A549 (cell line): ENCODE measurements around the gene DHRS3. TPM values are rescaled to one million over a fixed set of nuclear protein-coding genes. Genes with fewer than 3 reads are reported as not detected.
"Not testable (repeated sequence)": the region's sequence is repeated elsewhere in the genome, so short reads cannot be mapped to it uniquely, and the experiment has no call there.

Experiments
- ATAC-seq, 2 experiments: fragments of 200-7000 bp in 1 of 2; fragments of >200 bp in 1 of 2; cut with Nextera tagmentation in 1 of 2; cut with Tn5 transposase in 1 of 2; 3 replicates each; pipeline versions ENCODE4 v1.8.0 to v1.9.1; 2018 to 2020; ENCODE audit warnings: mild to moderate bottlenecking in 1 of 2, moderate library complexity in 1 of 2
- CTCF ChIA-PET: fragments of 300-600 bp; sonication (Branson Sonifier 250); formaldehyde crosslinking; extraction: SDS; loops from one replicate; lab custom pipeline; 2021; ENCODE audit warnings: antibody characterized with exemption, inconsistent platforms; lab: Yijun Ruan, JAX
- POLR2A ChIA-PET: fragments of 350-600 bp; formaldehyde crosslinking; extraction: SDS; loops from one replicate; lab custom pipeline; 2021; ENCODE audit warnings: antibody characterized with exemption, inconsistent platforms; lab: Yijun Ruan, JAX
- DNase-seq, 2 experiments: peaks; one replicate each; pipeline versions ENCODE4 v3.0.0 to v3.0.0-alpha.2; 2011 to 2016; ENCODE audit warnings: low read depth in 1 of 2, low spot score in 1 of 2
- FAIRE-seq: peaks from 2 replicates; lab custom pipeline; 2011; peaks lifted over from hg19 to GRCh38; lab: Jason Lieb, UNC
- H3K27ac ChIP-seq, 2 experiments: fragments of >200 bp; sonication (Bioruptor Twin); formaldehyde crosslinking; 3 replicates each; pipeline ENCODE4 v1.5.1; 2016 to 2017
- H3K4me1 ChIP-seq: fragments of >200 bp; sonication (Bioruptor Twin); formaldehyde crosslinking; 3 replicates; pipeline ENCODE4 v1.6.1; 2016
- H3K4me2 ChIP-seq: fragments of >200 bp; sonication (Bioruptor Twin); formaldehyde crosslinking; 3 replicates; pipeline ENCODE4 v1.6.1; 2016
- H3K4me3 ChIP-seq: fragments of >200 bp; sonication (Bioruptor Twin); formaldehyde crosslinking; 3 replicates; pipeline ENCODE4 v1.5.1; 2016
- H3K9me3 ChIP-seq: fragments of >200 bp; sonication (Bioruptor Twin); formaldehyde crosslinking; 3 replicates; pipeline ENCODE4 v1.6.1; 2016
- BHLHE40 ChIP-seq: IDR thresholded peaks from 2 replicates; pipeline ENCODE4 v1.6.1; 2012; ENCODE audit warnings: low read depth, low read length, inconsistent platforms
- CEBPB ChIP-seq, 2 experiments: fragments of >200 bp in 1 of 2; sonication (Bioruptor Twin) in 1 of 2; formaldehyde crosslinking in 1 of 2; IDR thresholded peaks; 2 replicates each; pipeline ENCODE4 v1.6.1; 2012 to 2016
- CHD2 ChIP-seq: fragments of 150-350 bp; IDR thresholded peaks from 2 replicates; pipeline ENCODE4 v1.6.1; 2014; ENCODE audit warnings: low read length; ENCODE audit not compliant: partially characterized antibody
- EP300 ChIP-seq, 2 experiments: fragments of >200 bp; sonication (Bioruptor Twin); formaldehyde crosslinking; IDR thresholded peaks; 2 replicates in 1 of 2; 3 replicates in 1 of 2; pipeline ENCODE4 v1.6.1; 2016 to 2017
- FOSL2 ChIP-seq, 2 experiments: fragments of 450-650 bp in 1 of 2; fragments of >200 bp in 1 of 2; sonication (Bioruptor Twin) in 1 of 2; formaldehyde crosslinking; IDR thresholded peaks; 2 replicates each; pipeline versions ENCODE4 v1.5.0 to v1.6.1; 2016 to 2020; ENCODE audit warnings: mild to moderate bottlenecking in 1 of 2, moderate library complexity in 1 of 2
- FOXS1 ChIP-seq: fragments of 250-450 bp; sonication (Bioruptor Pico); IDR thresholded peaks from 2 replicates; pipeline ENCODE4 v1.5.0; 2020; ENCODE audit warnings: mild to moderate bottlenecking, moderate library complexity
- GATA3 ChIP-seq: IDR thresholded peaks from 2 replicates; pipeline ENCODE4 v1.6.1; 2012; ENCODE audit warnings: borderline replicate concordance
- HOXA7 ChIP-seq: fragments of 250-450 bp; sonication (Bioruptor Pico); IDR thresholded peaks from 2 replicates; pipeline ENCODE4 v1.5.0; 2020; ENCODE audit warnings: mild to moderate bottlenecking, moderate library complexity
- JUN ChIP-seq, 2 experiments: fragments of >200 bp; sonication (Bioruptor Twin); formaldehyde crosslinking; IDR thresholded peaks; 2 replicates in 1 of 2; 3 replicates in 1 of 2; pipeline ENCODE4 v1.6.1; 2016 to 2017
- MAFK ChIP-seq: fragments of 450-650 bp; IDR thresholded peaks from 2 replicates; pipeline ENCODE4 v1.6.1; 2014; ENCODE audit not compliant: partially characterized antibody
- MAX ChIP-seq: IDR thresholded peaks from 2 replicates; pipeline ENCODE4 v1.6.1; 2012
- NFE2L2 ChIP-seq: fragments of 150-350 bp; conservative IDR thresholded peaks from 2 replicates; pipeline ENCODE4 v1.6.1; 2014; ENCODE audit warnings: low read length
- RAD21 ChIP-seq, 2 experiments: fragments of >200 bp in 1 of 2; sonication (Bioruptor Twin) in 1 of 2; formaldehyde crosslinking in 1 of 2; IDR thresholded peaks in 1 of 2; conservative IDR thresholded peaks in 1 of 2; 2 replicates in 1 of 2; 3 replicates in 1 of 2; pipeline ENCODE4 v1.6.1; 2012 to 2018; ENCODE audit warnings: inconsistent platforms in 1 of 2
- TFCP2L1 ChIP-seq: fragments of 250-450 bp; sonication (Bioruptor Pico); IDR thresholded peaks from 2 replicates; pipeline ENCODE4 v1.5.0; 2021; ENCODE audit warnings: mild to moderate bottlenecking
- ZC3H11A ChIP-seq: fragments of 450-650 bp; IDR thresholded peaks from 2 replicates; pipeline ENCODE4 v1.6.1; 2014; ENCODE audit warnings: antibody characterized with exemption, mild to moderate bottlenecking
- ZFP36 ChIP-seq: fragments of 450-650 bp; IDR thresholded peaks from 2 replicates; pipeline ENCODE4 v1.6.1; 2014; ENCODE audit warnings: borderline replicate concordance; ENCODE audit not compliant: partially characterized antibody
- ZNF302 ChIP-seq: fragments of 250-450 bp; sonication (Bioruptor Pico); IDR thresholded peaks from 2 replicates; pipeline ENCODE4 v1.9.0; 2021; ENCODE audit warnings: inconsistent platforms, mild to moderate bottlenecking, moderate library complexity
- WGBS: methylation state at CpG from one replicate; pipeline ENCODE4 v1.1.6; 2017; ENCODE audit errors: missing lambda C conversion rate; 5-methylcytosine and 5-hydroxymethylcytosine counted together
- polyA plus RNA-seq, 4 experiments: library from polyadenylated mRNA; depleted of rRNA in 3 of 4; stranded (reverse); fragments of >200 nt; fragmentation: RNase III in 1 of 4; extraction: RNeasy Plus Mini Kit Qiagen cat#74134 plus additional on column Dnase treatment in 1 of 4; gene quantifications; 2 replicates in 3 of 4; 3 replicates in 1 of 4; pipeline ENCODE4 v1.2.3, GENCODE V29; 2011 to 2017
- TF ChIP-seq, protein P1 (sequence below): fragments of 150-350 bp; IDR thresholded peaks from 2 replicates; pipeline ENCODE4 v1.6.1; 2014; ENCODE audit warnings: low read depth, mild to moderate bottlenecking, low read length
- TF ChIP-seq, protein P2 (sequence below): IDR thresholded peaks from 2 replicates; pipeline ENCODE4 v1.6.1; 2012

The DHRS3 gene
- polyA plus RNA-seq, 2 of the 4 experiments (the other 2 are of a cell fraction), result 62.7 to 79.7 TPM

GRCh38 chr1:12539705-12540579 is 78.1 kb downstream of the DHRS3 start:
- CTCF ChIA-PET, result interaction anchor here (1.1 kb wide), 1 partner anchor 10 kb away, joined by 3 read pairs; no protein-coding TSS in a partner anchor
- no peak for FAIRE-seq
- DNase-seq, result peak in 1 of 2 experiments; percentile 90
- 65% methylated on average over 15 of the region's 34 CpGs for WGBS
- peaks cover 15% of the 10 kb centered on the region for H3K9me3 ChIP-seq
- TF ChIP-seq MAFK, result no peak
- peak; percentile 32 to 36; a peak in 3 of 5 replicates for TF ChIP-seq RAD21 (conservative IDR thresholded peaks at IDR 0.05 in 1 of 2, IDR thresholded peaks at IDR 0.05 in 1 of 2)
- no peak for TF ChIP-seq BHLHE40
- peak; percentile 21 to 89; a peak in 2 of 4 replicates for TF ChIP-seq CEBPB (IDR thresholded peaks at IDR 0.05)
- peak; percentile 39 to 83; a peak in 2 of 5 replicates for TF ChIP-seq EP300 (IDR thresholded peaks at IDR 0.05)
- peak; percentile 74; the same call in 1 of the 2 replicates for TF ChIP-seq GATA3
- TF ChIP-seq FOSL2 (IDR thresholded peaks at IDR 0.05), result 0 out of 2 replicates have a peak, but pooled peaks have one; percentile 4
- peak; percentile 59 for TF ChIP-seq FOSL2 (CRISPR knock-in tag; IDR thresholded peaks at IDR 0.05)
- no peak for TF ChIP-seq NFE2L2
- TF ChIP-seq, protein P1, sequence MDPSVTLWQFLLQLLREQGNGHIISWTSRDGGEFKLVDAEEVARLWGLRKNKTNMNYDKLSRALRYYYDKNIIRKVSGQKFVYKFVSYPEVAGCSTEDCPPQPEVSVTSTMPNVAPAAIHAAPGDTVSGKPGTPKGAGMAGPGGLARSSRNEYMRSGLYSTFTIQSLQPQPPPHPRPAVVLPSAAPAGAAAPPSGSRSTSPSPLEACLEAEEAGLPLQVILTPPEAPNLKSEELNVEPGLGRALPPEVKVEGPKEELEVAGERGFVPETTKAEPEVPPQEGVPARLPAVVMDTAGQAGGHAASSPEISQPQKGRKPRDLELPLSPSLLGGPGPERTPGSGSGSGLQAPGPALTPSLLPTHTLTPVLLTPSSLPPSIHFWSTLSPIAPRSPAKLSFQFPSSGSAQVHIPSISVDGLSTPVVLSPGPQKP, result no peak
- no peak for TF ChIP-seq CHD2
- no peak for TF ChIP-seq HOXA7 (CRISPR knock-in tag)
- peak in 1 of 2 experiments; percentile 38; a peak in 2 of 5 replicates for TF ChIP-seq JUN (IDR thresholded peaks at IDR 0.05)
- TF ChIP-seq, protein P2, sequence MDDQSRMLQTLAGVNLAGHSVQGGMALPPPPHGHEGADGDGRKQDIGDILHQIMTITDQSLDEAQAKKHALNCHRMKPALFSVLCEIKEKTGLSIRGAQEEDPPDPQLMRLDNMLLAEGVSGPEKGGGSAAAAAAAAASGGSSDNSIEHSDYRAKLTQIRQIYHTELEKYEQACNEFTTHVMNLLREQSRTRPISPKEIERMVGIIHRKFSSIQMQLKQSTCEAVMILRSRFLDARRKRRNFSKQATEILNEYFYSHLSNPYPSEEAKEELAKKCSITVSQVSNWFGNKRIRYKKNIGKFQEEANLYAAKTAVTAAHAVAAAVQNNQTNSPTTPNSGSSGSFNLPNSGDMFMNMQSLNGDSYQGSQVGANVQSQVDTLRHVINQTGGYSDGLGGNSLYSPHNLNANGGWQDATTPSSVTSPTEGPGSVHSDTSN, result no peak
- TF ChIP-seq MAX, result 0 out of 2 replicates have a peak, but pooled peaks have one; percentile 14
- no peak for TF ChIP-seq TFCP2L1 (CRISPR knock-in tag)
- peaks cover 19% of the 10 kb centered on the region for H3K4me1 ChIP-seq
- H3K4me3 ChIP-seq, result no peak overlapping the region
- H3K27ac ChIP-seq, result peak overlapping the region; percentile 80 to 92
- POLR2A ChIA-PET, result interaction anchor here (0.6 to 1.7 kb wide), 4 partner anchors 24 to 62 kb away, joined by 3 to 8 read pairs (median 7); no protein-coding TSS in a partner anchor
- peak overlapping the region; percentile 48 for H3K4me2 ChIP-seq
- peak; percentile 81 to 85 for ATAC-seq

DNA sequence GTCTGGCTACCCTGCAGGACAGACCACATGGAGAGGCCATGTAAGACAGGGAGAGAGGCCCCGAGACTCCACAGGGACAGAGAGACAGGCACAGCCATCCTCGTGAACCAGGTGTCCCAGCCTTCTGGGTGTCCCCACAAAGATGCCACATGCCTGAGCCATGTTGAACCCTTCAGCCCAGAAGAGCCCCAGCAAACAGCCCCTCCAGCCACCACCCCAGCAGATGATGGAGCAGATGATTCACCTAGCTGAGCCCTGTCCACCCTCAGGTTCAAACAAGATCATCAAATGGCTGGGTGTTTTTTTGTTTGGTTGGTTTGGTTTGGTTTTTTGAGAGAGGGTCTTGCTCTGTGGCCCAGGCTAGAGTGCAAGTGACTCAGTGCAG is 78.7 kb downstream of the DHRS3 start:
- peak overlapping the region; percentile 80 to 92 for H3K27ac ChIP-seq
- TF ChIP-seq, protein P2, result no peak
- no peak for TF ChIP-seq FOXS1 (CRISPR knock-in tag)
- TF ChIP-seq RAD21 (conservative IDR thresholded peaks at IDR 0.05 in 1 of 2, IDR thresholded peaks at IDR 0.05 in 1 of 2), result no peak
- TF ChIP-seq ZNF302, result no peak
- no peak for TF ChIP-seq ZFP36
- TF ChIP-seq HOXA7 (CRISPR knock-in tag), result no peak
- no peak for TF ChIP-seq ZC3H11A
- WGBS, result 93% methylated on average over 2 of the region's 2 CpGs
- H3K4me2 ChIP-seq, result no peak overlapping the region
- ATAC-seq, result no peak
- POLR2A ChIA-PET, result interaction anchor here (0.6 kb wide), 1 partner anchor 23 kb away, joined by 8 read pairs; no protein-coding TSS in a partner anchor
- no peak for DNase-seq
- FAIRE-seq, result no peak
- no peak overlapping the region for H3K4me3 ChIP-seq
- CTCF ChIA-PET, result interaction anchor here (1.1 kb wide), 1 partner anchor 225 kb away, joined by 3 read pairs; no protein-coding TSS in a partner anchor
- H3K4me1 ChIP-seq, result peaks cover 19% of the 10 kb centered on the region
- peaks cover 15% of the 10 kb centered on the region for H3K9me3 ChIP-seq

GRCh38 chr1:12538536-12538935 is 79.5 kb downstream of the DHRS3 start:
- FAIRE-seq, POLR2A ChIA-PET, ATAC-seq, H3K4me2 ChIP-seq, H3K4me3 ChIP-seq, DNase-seq: not testable (repeated sequence)
- CTCF ChIA-PET, result interaction anchor here (1.1 kb wide), 1 partner anchor 224 kb away, joined by 3 read pairs; no protein-coding TSS in a partner anchor
- WGBS, result 85% methylated on average over 3 of the region's 3 CpGs
- peak overlapping the region; percentile 10 to 92; a peak in 4 of 6 replicates for H3K27ac ChIP-seq
- peaks cover 22% of the 10 kb centered on the region for H3K4me1 ChIP-seq
- peaks cover 15% of the 10 kb centered on the region for H3K9me3 ChIP-seq
